Epithelial cell of proximal tubule (primary cell): Measurements from ENCODE around the gene KLHL35. TPM values are rescaled to one million over a fixed set of nuclear protein-coding genes. Genes with fewer than 3 reads are reported as not detected.

Source experiments
- DNase-seq: peaks from one replicate; pipeline ENCODE4 v3.0.0-alpha.2; 2011; ENCODE audit warnings: low read depth
- H3K4me3 ChIP-seq: 2 replicates; pipeline ENCODE4 v1.5.1; 2011; ENCODE audit warnings: low read depth, mild to moderate bottlenecking, low read length
- CTCF ChIP-seq: conservative IDR thresholded peaks from 2 replicates; pipeline ENCODE4 v1.5.1; 2012; ENCODE audit warnings: low read depth, mild to moderate bottlenecking, low read length
- total RNA-seq: library from RNA; depleted of rRNA; stranded (reverse); fragments of >200 nt; gene quantifications from 2 replicates; pipeline ENCODE4 v1.2.3, GENCODE V29; 2015

KLHL35 gene
- total RNA-seq, 1 donor from 2014 or later: 3.3 TPM

- DNase-seq: no peak
- TF ChIP-seq CTCF: no peak
- no peak overlapping the region for H3K4me3 ChIP-seq
Observed at GRCh38 chr11:75477614-75477935, 44.6 kb upstream of the KLHL35 start.

- no peak overlapping the region for H3K4me3 ChIP-seq
- DNase-seq: no peak
- no peak for TF ChIP-seq CTCF
Observed at GRCh38 chr11:75476739-75477613, 44.0 kb upstream of the KLHL35 start.

- DNase-seq: no peak
- H3K4me3 ChIP-seq: no peak overlapping the region
- TF ChIP-seq CTCF: no peak
Observed at GRCh38 chr11:75475767-75476650, 43.0 kb upstream of the KLHL35 start.

- no peak for TF ChIP-seq CTCF
- H3K4me3 ChIP-seq: no peak overlapping the region
- DNase-seq: no peak
Observed at GRCh38 chr11:75474878-75475766, 42.1 kb upstream of the KLHL35 start.

- DNase-seq: no peak
- TF ChIP-seq CTCF: no peak
- no peak overlapping the region for H3K4me3 ChIP-seq
Observed at GRCh38 chr11:75474240-75474639, 41.2 kb upstream of the KLHL35 start.

- no peak for DNase-seq
- no peak overlapping the region for H3K4me3 ChIP-seq
- no peak for TF ChIP-seq CTCF
Observed at GRCh38 chr11:75473684-75474083, 40.7 kb upstream of the KLHL35 start.
